HepG2 (cell line): Measurements from ENCODE around the gene CDH1. TPM values are rescaled to one million over a fixed set of nuclear protein-coding genes. Genes with fewer than 3 reads are reported as not detected.

Experiments used
- ATF7 ChIP-seq, 2 experiments: fragments of 450-650 bp in 1 of 2; sonication (generic) in 1 of 2; formaldehyde crosslinking in 1 of 2; IDR thresholded peaks; 2 replicates each; pipeline versions ENCODE4 v1.4.0 to v1.6.1; 2016 to 2020; ENCODE audit warnings: antibody characterized with exemption in 1 of 2, mild to moderate bottlenecking in 1 of 2, missing genetic modification reagents in 1 of 2
- CCAR2 ChIP-seq: fragments of 200-400 bp; formaldehyde crosslinking; optimal IDR thresholded peaks from 2 replicates; pipeline ENCODE3; 2018; ENCODE audit warnings: low read depth, mild to moderate bottlenecking, low read length, moderate library complexity
- CEBPG ChIP-seq: IDR thresholded peaks from 2 replicates; pipeline ENCODE4 v1.6.1; 2016
- ETS1 ChIP-seq: sonication (generic); formaldehyde crosslinking; IDR thresholded peaks from 2 replicates; pipeline ENCODE4 v1.4.0; 2020; ENCODE audit warnings: missing genetic modification reagents
- PHF8 ChIP-seq: sonication (generic); formaldehyde crosslinking; IDR thresholded peaks from 2 replicates; pipeline ENCODE4 v1.5.0; 2020; ENCODE audit warnings: missing genetic modification reagents
- REST ChIP-seq, 2 experiments: IDR thresholded peaks; 2 replicates each; pipeline ENCODE4 v1.6.1; 2011 to 2012; ENCODE audit warnings: low read length in 2 of 2, borderline replicate concordance in 1 of 2, low read depth in 1 of 2, mild to moderate bottlenecking in 1 of 2, moderate library complexity in 1 of 2
- SNAI1 ChIP-seq: sonication (generic); formaldehyde crosslinking; IDR thresholded peaks from 2 replicates; pipeline ENCODE4 v1.5.0; 2020; ENCODE audit warnings: mild to moderate bottlenecking, missing genetic modification reagents, borderline replicate concordance
- ZBTB40 ChIP-seq, 2 experiments: fragments of 450-650 bp in 1 of 2; sonication (generic) in 1 of 2; formaldehyde crosslinking in 1 of 2; IDR thresholded peaks; 2 replicates each; pipeline versions ENCODE4 v1.6.1 to v1.8.0; 2016 to 2022; ENCODE audit warnings: antibody characterized with exemption in 1 of 2, mild to moderate bottlenecking in 1 of 2, missing genetic modification reagents in 1 of 2
- ZNF253 ChIP-seq: sonication (generic); formaldehyde crosslinking; IDR thresholded peaks from 2 replicates; pipeline ENCODE4 v1.8.0; 2022; ENCODE audit warnings: mild to moderate bottlenecking, missing genetic modification reagents, borderline replicate concordance
- ZNF280B ChIP-seq: sonication (generic); formaldehyde crosslinking; IDR thresholded peaks from 2 replicates; pipeline ENCODE4 v1.5.0; 2020; ENCODE audit warnings: missing genetic modification reagents, mild to moderate bottlenecking, borderline replicate concordance
- ZNF556 ChIP-seq: sonication (generic); formaldehyde crosslinking; IDR thresholded peaks from 2 replicates; pipeline ENCODE4 v1.4.0; 2020; ENCODE audit warnings: mild to moderate bottlenecking, missing genetic modification reagents, borderline replicate concordance
- polyA plus RNA-seq, 8 experiments: library from polyadenylated mRNA; depleted of rRNA in 3 of 8; stranded (reverse) in 7 of 8; unstranded in 1 of 8; fragments of >200 nt; fragmentation: Illumina TruSeq in 4 of 8; extraction: Trizol in 4 of 8; gene quantifications; 2 replicates each; pipeline versions ENCODE4 v1.2.1 to v1.2.3, GENCODE V29; 2011 to 2016; ENCODE audit warnings: low read depth in 4 of 8, missing spikeins in 1 of 8, mixed read lengths in 1 of 8; ENCODE audit not compliant: insufficient read depth in 1 of 8
- total RNA-seq, 5 experiments: library from RNA; depleted of rRNA; stranded (reverse); fragments of >200 nt; fragmentation: Illumina TruSeq; extraction: Trizol; gene quantifications; 2 replicates each; pipeline ENCODE4 v1.2.3, GENCODE V29; 2016; ENCODE audit warnings: low read depth in 1 of 5

CDH1 gene
- total and polyA plus RNA-seq, 2 of the 13 experiments (the other 11 are each of a cell fraction or from before 2014, with no cell fraction given): 0.95 to 9.8 TPM

- TF ChIP-seq REST (IDR thresholded peaks at IDR 0.05; ENCODE audit: borderline replicate concordance in 1 of 2, low read depth in 1 of 2, low read length in 2 of 2) (no peak), ZNF556 (CRISPR knock-in tag) (peak; percentile 25; the same call in 1 of the 2 replicates), CCAR2 (no peak), ZBTB40 (IDR thresholded peaks at IDR 0.05) (no peak), ZBTB40 (CRISPR knock-in tag; IDR thresholded peaks at IDR 0.05) (no peak), ATF7 (IDR thresholded peaks at IDR 0.05) (no peak), ATF7 (CRISPR knock-in tag; IDR thresholded peaks at IDR 0.05) (no peak), CEBPG (CRISPR knock-in tag) (peak; percentile 73), ZNF253 (CRISPR knock-in tag) (no peak), SNAI1 (CRISPR knock-in tag) (peak; percentile 81; the same call in 1 of the 2 replicates), PHF8 (CRISPR knock-in tag) (no peak), ETS1 (CRISPR knock-in tag) (no peak), ZNF280B (CRISPR knock-in tag) (no peak)
These were observed 3.0 kb downstream of the CDH1 start (continued) for GRCh38 chr16:68739964-68740627.
